A549 (cell line): Measurements from ENCODE around the gene ADAMTS4.

Source experiments
- BHLHE40 ChIP-seq: IDR thresholded peaks from 2 replicates; pipeline ENCODE4 v1.6.1; 2012; ENCODE audit warnings: low read depth, low read length, inconsistent platforms
- CHD2 ChIP-seq: fragments of 150-350 bp; IDR thresholded peaks from 2 replicates; pipeline ENCODE4 v1.6.1; 2014; ENCODE audit warnings: low read length; ENCODE audit not compliant: partially characterized antibody
- CHD4 ChIP-seq: fragments of 200-600 bp; sonication (generic); IDR thresholded peaks from 2 replicates; pipeline ENCODE4 v1.6.1; 2016; ENCODE audit warnings: antibody characterized with exemption, mild to moderate bottlenecking, borderline replicate concordance
- CTCF ChIP-seq: fragments of >200 bp; sonication (Bioruptor Twin); formaldehyde crosslinking; IDR thresholded peaks from 3 replicates; pipeline ENCODE4 v1.5.1; 2016
- HDAC2 ChIP-seq: fragments of 200-600 bp; sonication (generic); IDR thresholded peaks from 2 replicates; pipeline ENCODE4 v1.6.1; 2016
- HOXA7 ChIP-seq: fragments of 250-450 bp; sonication (Bioruptor Pico); IDR thresholded peaks from 2 replicates; pipeline ENCODE4 v1.5.0; 2020; ENCODE audit warnings: mild to moderate bottlenecking, moderate library complexity
- KDM5A ChIP-seq: fragments of 200-600 bp; sonication (generic); IDR thresholded peaks from 2 replicates; pipeline ENCODE4 v1.6.1; 2016; ENCODE audit warnings: antibody characterized with exemption, mild to moderate bottlenecking
- MYC ChIP-seq: IDR thresholded peaks from 2 replicates; pipeline ENCODE4 v1.6.1; 2012; ENCODE audit warnings: mild to moderate bottlenecking, inconsistent platforms, low read length, improper control_type of control experiment, borderline replicate concordance
- POLR2A ChIP-seq: IDR thresholded peaks from 2 replicates; pipeline ENCODE4 v1.6.1; 2012; ENCODE audit warnings: mild to moderate bottlenecking, low read length
- RCOR1 ChIP-seq: fragments of 150-350 bp; IDR thresholded peaks from 2 replicates; pipeline ENCODE4 v1.6.1; 2014; ENCODE audit warnings: antibody characterized with exemption, low read length, low read depth
- REST ChIP-seq: fragments of 200-600 bp; sonication (generic); IDR thresholded peaks from 2 replicates; pipeline ENCODE4 v1.6.1; 2016; ENCODE audit warnings: antibody characterized with exemption, mild to moderate bottlenecking, moderate library complexity
- RFX5 ChIP-seq: fragments of 450-650 bp; IDR thresholded peaks from 2 replicates; pipeline ENCODE4 v1.7.1; 2014; ENCODE audit warnings: antibody characterized with exemption, mild to moderate bottlenecking, moderate library complexity

- no peak for TF ChIP-seq CTCF
- no peak for TF ChIP-seq POLR2A
- no peak for TF ChIP-seq RFX5
- no peak for TF ChIP-seq MYC
- no peak for TF ChIP-seq KDM5A
- TF ChIP-seq HDAC2: no peak
- TF ChIP-seq HOXA7 (CRISPR knock-in tag): no peak
- TF ChIP-seq CHD2: no peak
- no peak for TF ChIP-seq CHD4
- TF ChIP-seq REST: no peak
- TF ChIP-seq BHLHE40: no peak
- no peak for TF ChIP-seq RCOR1
Observed at GRCh38 chr1:161140755-161141400, 58.0 kb downstream of the ADAMTS4 start.
